ENCODE results near the gene GPR78.

Gene GPR78

DNA sequence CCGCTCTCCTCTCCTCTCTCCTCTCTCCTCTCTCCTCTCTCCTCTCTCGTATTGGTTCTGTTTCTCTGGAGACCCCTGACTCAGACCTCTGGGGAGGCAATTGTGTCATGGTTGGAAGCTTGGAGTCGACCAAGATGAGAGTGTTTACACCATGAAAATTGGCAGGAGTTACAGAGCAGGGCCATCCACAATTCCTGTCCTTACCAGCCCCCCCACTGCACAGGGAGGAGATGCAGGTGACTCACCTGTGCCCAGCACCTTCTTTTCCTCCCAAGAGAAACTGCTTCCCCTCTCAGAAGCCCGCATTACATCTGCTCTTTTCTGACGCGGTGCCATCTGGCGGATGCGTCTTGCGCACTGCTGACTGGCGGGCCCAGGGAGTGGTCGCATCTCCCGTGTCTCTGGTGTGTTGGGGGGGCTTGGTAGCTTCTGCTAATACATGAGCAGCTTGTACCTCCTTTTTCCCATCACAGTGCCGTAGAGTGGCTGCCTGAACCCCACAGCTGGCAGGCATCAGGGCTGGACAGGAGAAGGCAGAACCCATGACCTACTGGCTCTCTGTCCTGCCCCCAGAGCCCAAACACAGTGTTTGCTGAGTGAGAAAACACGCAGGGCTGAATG lies 31.4 kb upstream of the GPR78 start:
- Histone ChIP-seq H3K9me3 (ENCODE audit: control insufficient read depth, insufficient read depth, low read length) (no peaks in the 10 kb centered on the region), H3K9ac (ENCODE audit: low read depth, low read length) (no peak overlapping the region), H3K4me1 (ENCODE audit: control insufficient read depth, insufficient read depth, low read length) (peaks cover 3% of the 10 kb centered on the region), H3K36me3 (ENCODE audit: control insufficient read depth, insufficient read depth, low read length) (no peaks in the 10 kb centered on the region), H3K4me3 (ENCODE audit: low read depth, low read length) (no peak overlapping the region), H3K27me3 (ENCODE audit: control insufficient read depth, insufficient read depth, low read length) (no peaks in the 10 kb centered on the region)

GRCh38 chr4:8549352-8549931 lies 30.8 kb upstream of the GPR78 start:
- H3K4me1 ChIP-seq (ENCODE audit: control insufficient read depth, insufficient read depth, low read length), result peaks cover 3% of the 10 kb centered on the region

DNA sequence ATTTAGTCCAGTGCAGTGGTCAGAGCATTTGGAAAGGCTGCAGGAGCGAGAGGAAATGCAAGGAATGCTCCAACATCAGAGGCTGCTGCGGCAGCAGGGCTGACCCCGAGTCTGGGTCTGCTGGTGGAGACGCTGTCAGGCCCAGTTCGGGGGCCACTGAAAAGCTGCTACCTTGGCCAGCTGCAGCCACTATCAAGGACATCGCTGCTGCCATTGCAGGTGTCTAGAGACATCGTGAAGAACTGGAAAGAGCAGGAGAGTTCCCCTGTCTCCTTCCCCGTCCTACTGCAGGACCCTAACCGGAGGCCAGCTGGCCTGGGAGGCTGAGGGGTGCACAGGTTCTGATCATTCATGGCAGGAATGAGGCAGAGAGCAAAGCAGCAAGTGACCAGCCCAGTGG lies 29.5 kb upstream of the GPR78 start:
- H3K9ac ChIP-seq (ENCODE audit: low read depth, low read length), result no peak overlapping the region
- no peaks in the 10 kb centered on the region for H3K27me3 ChIP-seq (ENCODE audit: control insufficient read depth, insufficient read depth, low read length)
- no peaks in the 10 kb centered on the region for H3K9me3 ChIP-seq (ENCODE audit: control insufficient read depth, insufficient read depth, low read length)
- H3K4me3 ChIP-seq (ENCODE audit: low read depth, low read length), result no peak overlapping the region
- H3K36me3 ChIP-seq (ENCODE audit: control insufficient read depth, insufficient read depth, low read length), result no peaks in the 10 kb centered on the region
- H3K4me1 ChIP-seq (ENCODE audit: control insufficient read depth, insufficient read depth, low read length), result peaks cover 3% of the 10 kb centered on the region

More at GRCh38 chr4:8549352-8549931, 30.8 kb upstream of the GPR78 start:
- Histone ChIP-seq H3K9ac (ENCODE audit: low read depth, low read length) (no peak overlapping the region), H3K36me3 (ENCODE audit: control insufficient read depth, insufficient read depth, low read length) (no peaks in the 10 kb centered on the region), H3K4me3 (ENCODE audit: low read depth, low read length) (no peak overlapping the region), H3K27me3 (ENCODE audit: control insufficient read depth, insufficient read depth, low read length) (no peaks in the 10 kb centered on the region), H3K9me3 (ENCODE audit: control insufficient read depth, insufficient read depth, low read length) (no peaks in the 10 kb centered on the region)

DNA sequence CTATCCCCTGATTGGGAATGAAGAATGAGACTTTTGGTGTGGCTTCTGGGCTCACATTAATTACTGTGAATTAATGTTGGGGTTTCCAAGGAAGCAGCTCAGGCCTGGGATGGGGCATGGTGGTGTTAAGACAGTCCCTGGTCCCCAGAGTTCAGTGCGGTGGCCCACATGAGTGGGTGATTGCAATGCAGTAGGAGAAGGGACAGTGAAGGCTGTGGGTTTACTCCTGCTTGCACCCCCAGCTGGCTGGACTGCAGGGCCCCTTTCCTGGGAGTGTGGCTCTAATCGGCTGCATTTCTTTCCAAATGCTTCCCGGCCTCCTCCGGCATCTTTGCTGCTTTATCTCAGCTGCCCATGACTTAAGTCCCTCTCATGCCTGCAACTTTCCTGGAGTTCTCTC lies 28.2 kb upstream of the GPR78 start:
- Histone ChIP-seq H3K36me3 (ENCODE audit: control insufficient read depth, insufficient read depth, low read length) (no peaks in the 10 kb centered on the region), H3K4me3 (ENCODE audit: low read depth, low read length) (no peak overlapping the region), H3K9ac (ENCODE audit: low read depth, low read length) (no peak overlapping the region), H3K9me3 (ENCODE audit: control insufficient read depth, insufficient read depth, low read length) (no peaks in the 10 kb centered on the region), H3K27me3 (ENCODE audit: control insufficient read depth, insufficient read depth, low read length) (no peaks in the 10 kb centered on the region), H3K4me1 (ENCODE audit: control insufficient read depth, insufficient read depth, low read length) (peaks cover 3% of the 10 kb centered on the region)

DNA sequence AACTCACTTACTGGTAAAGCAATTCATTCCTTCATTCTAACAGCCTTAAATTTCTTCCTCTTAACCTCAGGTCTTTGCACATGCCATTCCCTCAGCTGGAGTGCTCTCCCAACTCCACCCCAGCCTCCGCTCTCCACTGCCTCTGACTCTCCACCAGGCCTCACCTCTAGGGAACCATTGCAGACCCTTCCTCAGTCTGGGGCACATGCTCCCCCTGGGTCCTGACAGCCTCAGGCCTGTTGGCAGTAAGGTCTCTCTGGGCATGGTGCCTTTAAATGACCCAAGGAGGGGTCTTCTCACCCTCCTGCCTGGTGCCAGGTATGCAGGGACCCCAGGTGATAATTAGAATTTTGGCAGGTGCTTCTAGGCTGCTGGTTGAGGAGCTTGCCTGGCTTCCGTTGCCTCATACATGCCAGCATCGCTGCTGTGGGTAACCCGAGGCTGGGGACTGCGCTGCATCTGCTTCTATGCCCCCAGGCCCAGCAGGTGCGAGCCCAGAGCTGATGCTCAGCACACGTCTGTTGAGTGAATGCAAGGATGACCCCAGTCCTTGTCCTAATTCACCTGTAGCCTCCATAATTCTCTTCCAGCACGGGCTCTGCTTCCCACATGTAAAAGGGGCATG lies 27.5 kb upstream of the GPR78 start:
- no peak overlapping the region for H3K4me3 ChIP-seq (ENCODE audit: low read depth, low read length)
- no peak overlapping the region for H3K9ac ChIP-seq (ENCODE audit: low read depth, low read length)
- no peaks in the 10 kb centered on the region for H3K9me3 ChIP-seq (ENCODE audit: control insufficient read depth, insufficient read depth, low read length)
- no peaks in the 10 kb centered on the region for H3K36me3 ChIP-seq (ENCODE audit: control insufficient read depth, insufficient read depth, low read length)
- H3K27me3 ChIP-seq (ENCODE audit: control insufficient read depth, insufficient read depth, low read length), result no peaks in the 10 kb centered on the region
- no peaks in the 10 kb centered on the region for H3K4me1 ChIP-seq (ENCODE audit: control insufficient read depth, insufficient read depth, low read length)

DNA sequence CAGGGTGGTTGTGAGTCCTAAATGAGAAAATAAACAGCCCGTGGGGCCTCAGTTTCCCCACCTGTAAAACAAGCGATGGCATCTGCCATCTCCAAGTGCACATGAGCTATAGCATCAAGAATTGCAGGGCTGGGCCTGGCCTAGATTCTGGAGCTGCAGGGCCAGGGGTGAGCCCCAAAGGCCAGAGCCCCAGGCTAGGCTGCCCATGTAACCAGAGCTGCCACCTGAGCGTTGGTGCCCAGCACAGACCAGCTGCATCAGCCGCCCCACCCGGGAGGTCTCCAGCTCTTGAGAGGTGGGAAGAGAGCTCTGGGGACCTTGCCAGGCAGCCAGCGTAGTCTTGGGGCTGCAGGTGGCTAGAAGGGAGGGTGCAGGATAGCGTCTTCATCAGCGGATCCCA lies 27.0 kb upstream of the GPR78 start:
- H3K4me1 ChIP-seq (ENCODE audit: control insufficient read depth, insufficient read depth, low read length), result no peaks in the 10 kb centered on the region
- H3K4me3 ChIP-seq (ENCODE audit: low read depth, low read length), result no peak overlapping the region
- no peaks in the 10 kb centered on the region for H3K36me3 ChIP-seq (ENCODE audit: control insufficient read depth, insufficient read depth, low read length)
- H3K9ac ChIP-seq (ENCODE audit: low read depth, low read length), result no peak overlapping the region
- no peaks in the 10 kb centered on the region for H3K27me3 ChIP-seq (ENCODE audit: control insufficient read depth, insufficient read depth, low read length)
- no peaks in the 10 kb centered on the region for H3K9me3 ChIP-seq (ENCODE audit: control insufficient read depth, insufficient read depth, low read length)

- Histone ChIP-seq H3K4me3 (ENCODE audit: low read depth, low read length) (no peak overlapping the region), H3K36me3 (ENCODE audit: control insufficient read depth, insufficient read depth, low read length) (no peaks in the 10 kb centered on the region), H3K27me3 (ENCODE audit: control insufficient read depth, insufficient read depth, low read length) (no peaks in the 10 kb centered on the region), H3K9ac (ENCODE audit: low read depth, low read length) (no peak overlapping the region), H3K4me1 (ENCODE audit: control insufficient read depth, insufficient read depth, low read length) (no peaks in the 10 kb centered on the region), H3K9me3 (ENCODE audit: control insufficient read depth, insufficient read depth, low read length) (no peaks in the 10 kb centered on the region)
These were observed 26.2 kb upstream of the GPR78 start for GRCh38 chr4:8553991-8554405.

DNA sequence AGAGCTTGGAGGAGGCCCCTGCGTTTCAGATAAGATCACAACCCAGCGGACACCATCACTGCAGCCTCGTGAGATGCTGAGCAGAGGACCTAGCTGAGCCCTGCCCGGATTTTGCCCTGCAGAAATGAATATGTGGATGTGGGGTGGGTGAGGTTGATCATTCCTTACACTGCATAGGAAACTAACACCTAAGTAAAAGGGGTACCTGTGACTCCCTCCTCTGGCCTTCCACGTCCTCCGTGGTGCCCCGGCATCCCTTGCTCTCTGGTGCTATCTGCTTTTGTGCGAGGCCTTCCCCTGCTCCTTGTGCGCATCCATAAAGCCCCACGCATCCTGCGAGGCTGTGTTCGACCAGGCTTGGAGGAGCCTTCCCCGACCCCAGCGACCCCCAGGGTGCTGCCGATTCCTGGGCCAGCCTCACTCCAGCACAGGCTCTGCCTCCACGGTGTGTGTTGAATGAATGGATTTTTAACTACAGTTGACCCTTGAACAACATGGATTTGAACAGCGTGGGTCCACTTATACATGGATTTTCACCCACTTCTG lies 25.6 kb upstream of the GPR78 start:
- Histone ChIP-seq H3K27me3 (ENCODE audit: control insufficient read depth, insufficient read depth, low read length) (no peaks in the 10 kb centered on the region), H3K36me3 (ENCODE audit: control insufficient read depth, insufficient read depth, low read length) (no peaks in the 10 kb centered on the region), H3K4me3 (ENCODE audit: low read depth, low read length) (no peak overlapping the region), H3K4me1 (ENCODE audit: control insufficient read depth, insufficient read depth, low read length) (no peaks in the 10 kb centered on the region), H3K9ac (ENCODE audit: low read depth, low read length) (no peak overlapping the region), H3K9me3 (ENCODE audit: control insufficient read depth, insufficient read depth, low read length) (no peaks in the 10 kb centered on the region)

DNA sequence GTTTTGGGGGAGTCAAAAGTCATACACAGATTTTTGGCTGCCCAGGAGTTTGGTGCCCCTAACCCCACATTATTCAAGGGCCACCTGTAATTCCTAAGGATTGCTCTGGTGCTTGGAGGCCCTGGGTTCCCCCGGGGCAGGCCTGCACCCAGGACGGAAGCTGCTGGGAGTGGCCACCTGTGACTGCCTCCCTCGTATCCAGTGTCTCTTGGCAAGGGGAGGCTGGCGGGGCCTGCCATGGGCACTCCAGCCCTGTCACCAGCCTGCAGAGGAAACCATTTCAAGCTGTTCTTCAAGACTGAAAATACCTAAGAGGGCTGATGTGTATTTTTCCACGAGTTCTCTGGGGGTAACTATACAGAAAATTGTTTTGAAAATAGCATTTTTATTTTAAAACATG lies 24.5 kb upstream of the GPR78 start:
- Histone ChIP-seq H3K4me1 (ENCODE audit: control insufficient read depth, insufficient read depth, low read length) (peaks cover under 1% of the 10 kb centered on the region), H3K36me3 (ENCODE audit: control insufficient read depth, insufficient read depth, low read length) (no peaks in the 10 kb centered on the region), H3K9me3 (ENCODE audit: control insufficient read depth, insufficient read depth, low read length) (no peaks in the 10 kb centered on the region), H3K4me3 (ENCODE audit: low read depth, low read length) (no peak overlapping the region), H3K27me3 (ENCODE audit: control insufficient read depth, insufficient read depth, low read length) (no peaks in the 10 kb centered on the region), H3K9ac (ENCODE audit: low read depth, low read length) (no peak overlapping the region)

- Histone ChIP-seq H3K9me3 (ENCODE audit: control insufficient read depth, insufficient read depth, low read length) (no peaks in the 10 kb centered on the region), H3K4me1 (ENCODE audit: control insufficient read depth, insufficient read depth, low read length) (peaks cover 4% of the 10 kb centered on the region), H3K9ac (ENCODE audit: low read depth, low read length) (no peak overlapping the region), H3K4me3 (ENCODE audit: low read depth, low read length) (no peak overlapping the region), H3K27me3 (ENCODE audit: control insufficient read depth, insufficient read depth, low read length) (no peaks in the 10 kb centered on the region), H3K36me3 (ENCODE audit: control insufficient read depth, insufficient read depth, low read length) (no peaks in the 10 kb centered on the region)
These were observed 23.6 kb upstream of the GPR78 start for GRCh38 chr4:8556341-8557150.

GRCh38 chr4:8557151-8558076 lies 22.8 kb upstream of the GPR78 start:
- Histone ChIP-seq H3K4me3 (ENCODE audit: low read depth, low read length) (no peak overlapping the region), H3K4me1 (ENCODE audit: control insufficient read depth, insufficient read depth, low read length) (peaks cover 4% of the 10 kb centered on the region), H3K27me3 (ENCODE audit: control insufficient read depth, insufficient read depth, low read length) (no peaks in the 10 kb centered on the region), H3K9me3 (ENCODE audit: control insufficient read depth, insufficient read depth, low read length) (no peaks in the 10 kb centered on the region), H3K9ac (ENCODE audit: low read depth, low read length) (no peak overlapping the region), H3K36me3 (ENCODE audit: control insufficient read depth, insufficient read depth, low read length) (no peaks in the 10 kb centered on the region)
